GM21737 (cell line): ENCODE data around the gene OR1F1.
A peak's percentile ranks its signal among the peaks of the same experiment; 100 is the strongest.
"Not testable (repeated sequence)": the region's sequence is repeated elsewhere in the genome, so short reads cannot be mapped to it uniquely, and the experiment has no call there.

Experiments
- ATAC-seq: cut with Tn5 transposase; IDR thresholded peaks from one replicate; pipeline ENCODE4 v1.9.1; 2021; ENCODE audit warnings: mild to moderate bottlenecking, moderate library complexity; ENCODE audit not compliant: unreplicated experiment

Gene OR1F1

GRCh38 chr16:3150346-3151218, 37.4 kb upstream of the OR1F1 start:
- ATAC-seq, result peak; percentile 64

DNA sequence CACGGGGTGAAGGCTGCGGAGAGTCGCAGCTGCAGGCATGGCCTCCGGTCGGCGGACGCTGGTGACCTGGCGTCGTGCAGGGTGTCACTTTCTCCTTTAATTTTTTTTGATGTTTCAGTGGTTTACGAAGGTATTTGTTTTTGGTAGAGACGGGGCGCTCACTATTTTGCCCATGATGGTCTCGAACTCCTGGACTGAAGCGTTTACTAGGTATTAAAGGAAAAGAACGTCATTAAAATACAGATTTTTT, 36.1 kb upstream of the OR1F1 start:
- no peak for ATAC-seq

- peak; percentile 29 for ATAC-seq
Measured at GRCh38 chr16:3152277-3152990, 35.6 kb upstream of the OR1F1 start.

- ATAC-seq, result no peak
Measured at GRCh38 chr16:3152991-3153368, 35.0 kb upstream of the OR1F1 start.

DNA sequence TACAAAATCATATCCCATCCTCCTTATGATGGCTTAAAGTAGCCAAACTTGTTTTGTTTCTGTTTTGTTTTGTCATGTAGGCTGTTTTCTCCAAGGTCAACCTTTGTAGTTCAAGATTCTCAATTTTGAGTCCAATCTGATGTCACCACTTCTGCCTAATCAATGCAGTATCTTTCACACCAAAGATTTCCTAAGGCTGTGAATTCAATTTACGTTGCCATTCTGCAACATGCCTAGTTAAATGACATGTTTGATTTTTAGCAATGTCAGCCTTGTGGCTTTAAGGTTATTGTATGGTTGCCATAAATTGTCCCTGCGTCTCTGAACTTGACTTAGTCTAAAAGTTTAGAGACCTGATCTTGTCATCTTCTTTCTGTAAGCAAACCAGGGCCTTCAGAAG, 32.8 kb upstream of the OR1F1 start:
- ATAC-seq, result no peak

- ATAC-seq, result no peak
Measured at GRCh38 chr16:3155972-3156371, 32.0 kb upstream of the OR1F1 start.

DNA sequence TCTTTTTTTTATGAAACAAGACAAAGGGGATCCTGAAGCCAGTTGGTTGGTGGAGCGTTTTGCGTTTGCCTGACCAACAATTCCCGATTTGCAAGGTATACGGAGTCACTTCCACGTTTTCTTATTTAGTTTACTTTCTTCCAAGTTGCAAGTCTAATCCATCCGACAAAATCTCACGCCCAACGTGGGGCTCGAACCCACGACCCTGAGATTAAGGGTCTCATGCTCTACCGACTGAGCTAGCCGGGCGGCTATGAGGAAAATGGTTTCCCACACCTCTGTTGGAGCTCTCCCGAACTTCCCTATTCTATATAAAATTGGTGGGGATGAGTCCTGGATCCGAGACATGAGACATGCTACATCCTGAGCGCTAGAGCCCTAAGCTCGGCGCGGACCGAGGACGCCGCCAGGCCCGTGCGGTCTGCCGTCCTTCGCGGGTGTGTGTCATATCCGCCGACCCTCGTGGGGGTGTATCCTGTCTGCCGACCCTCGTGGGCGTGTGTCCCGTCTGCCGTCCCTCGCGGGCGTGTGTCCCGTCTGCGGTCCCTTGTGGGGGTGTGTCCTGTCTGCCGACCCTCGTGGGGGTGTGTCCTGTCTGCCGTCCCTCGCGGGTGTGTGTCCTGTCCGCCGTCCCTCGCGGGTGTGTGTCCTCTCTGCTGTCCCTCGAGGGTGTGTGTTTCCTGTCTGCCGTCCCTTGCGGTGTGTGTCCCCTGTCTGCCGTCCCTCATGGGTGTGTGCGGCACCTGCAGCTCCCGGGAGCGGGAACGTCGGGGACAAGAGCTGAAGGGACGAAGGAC, 30.6 kb upstream of the OR1F1 start:
- ATAC-seq, result no peak

DNA sequence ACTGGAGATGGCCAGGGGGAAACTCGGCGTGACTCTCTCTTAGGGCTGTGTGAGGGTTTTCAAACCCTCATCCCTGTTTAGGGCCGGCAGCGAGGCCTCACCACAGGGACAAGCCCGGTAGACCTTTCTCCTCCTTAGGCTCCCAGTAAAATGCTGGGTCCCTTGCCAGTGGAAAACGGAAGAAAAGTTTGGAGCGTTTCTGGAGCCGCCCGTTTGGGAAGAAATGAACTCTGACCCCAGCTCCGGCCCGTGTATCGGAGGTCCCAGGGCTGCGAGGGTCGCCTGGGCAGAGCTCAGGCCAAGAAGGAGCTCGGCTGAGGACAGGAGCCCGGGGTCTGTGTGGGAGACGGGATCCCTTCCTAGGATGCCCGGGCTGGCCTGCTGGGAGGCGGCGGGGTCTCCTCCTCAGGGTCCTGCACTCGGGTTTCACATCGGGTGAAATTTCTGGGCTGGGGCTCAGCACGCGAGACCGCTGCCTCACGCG, 29.9 kb upstream of the OR1F1 start:
- ATAC-seq, result peak; percentile 1

DNA sequence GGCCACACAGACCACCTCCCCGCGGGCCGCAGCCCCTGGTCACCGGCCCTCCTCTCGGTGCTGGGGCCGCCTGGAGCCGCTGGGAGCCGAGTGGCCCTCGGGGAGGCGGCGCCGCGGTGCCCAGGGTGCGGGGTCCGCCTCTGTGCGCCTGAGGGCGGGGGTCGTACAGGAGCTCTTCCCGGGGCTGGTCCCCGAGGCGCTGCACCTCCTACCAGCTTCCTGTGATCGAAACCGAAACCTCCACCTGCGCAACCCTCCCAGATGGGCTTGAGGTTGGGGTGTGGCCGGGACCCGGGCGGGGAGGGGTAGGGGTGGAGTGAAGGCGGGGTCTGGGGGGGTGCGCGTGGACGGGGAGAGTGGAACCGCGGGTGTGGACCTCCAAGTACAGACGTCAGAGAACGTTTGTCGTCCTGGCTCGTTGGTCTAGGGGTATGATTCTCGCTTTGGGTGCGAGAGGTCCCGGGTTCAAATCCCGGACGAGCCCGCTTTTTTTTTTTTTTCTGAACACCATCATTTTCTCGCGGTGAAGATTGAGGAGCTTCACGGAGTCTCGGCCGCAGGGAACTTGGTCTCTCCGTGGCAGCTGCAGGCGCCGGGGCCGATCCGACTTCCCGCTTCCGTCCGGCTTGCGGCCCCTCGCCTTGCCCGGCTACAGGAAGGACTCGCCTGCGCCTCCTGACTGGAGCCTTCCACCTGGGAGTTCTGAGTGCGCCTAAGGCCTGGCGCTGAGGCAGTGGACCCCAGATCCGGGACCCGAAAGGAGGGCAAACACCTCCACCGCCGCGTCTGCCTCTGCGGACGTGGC, 29.3 kb upstream of the OR1F1 start:
- peak; percentile 58 for ATAC-seq

- ATAC-seq, result no peak
Measured at GRCh38 chr16:3161235-3162018, 26.6 kb upstream of the OR1F1 start.

- no peak for ATAC-seq
Measured at GRCh38 chr16:3164121-3164991, 23.6 kb upstream of the OR1F1 start.

DNA sequence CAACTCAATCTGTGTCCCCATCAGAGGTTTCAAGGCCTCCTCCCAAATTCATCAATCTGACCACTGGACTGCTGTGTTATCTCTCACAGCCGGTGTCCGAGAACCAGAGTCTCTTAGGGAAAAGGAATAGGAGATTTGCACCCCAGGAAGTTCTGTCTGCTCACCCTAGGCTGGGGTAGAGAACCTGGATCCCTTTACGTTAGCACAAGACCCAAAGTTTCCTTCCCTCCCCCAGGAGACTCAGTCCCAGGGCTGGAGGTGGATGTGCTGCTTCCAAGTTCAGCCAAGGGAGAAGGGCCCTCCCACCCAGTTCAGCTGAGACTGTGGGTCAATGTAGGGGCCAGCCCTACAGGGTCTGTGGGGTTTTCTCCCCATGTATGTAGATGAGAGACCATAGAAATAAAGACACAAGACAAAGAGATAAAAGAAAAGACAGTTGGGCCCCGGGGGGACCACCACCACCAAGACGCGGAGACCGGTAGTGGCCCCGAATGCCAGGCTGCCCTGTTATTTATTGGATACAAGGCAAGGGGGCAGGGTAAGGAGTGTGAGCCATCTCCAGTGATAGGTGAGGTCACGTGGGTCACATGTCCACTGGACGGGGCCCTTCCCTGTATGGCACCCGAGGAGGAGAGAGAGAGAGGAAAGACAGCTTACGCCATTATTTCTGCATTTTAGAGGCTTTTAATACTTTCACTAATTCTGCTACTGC, 22.7 kb upstream of the OR1F1 start:
- ATAC-seq, result no peak

DNA sequence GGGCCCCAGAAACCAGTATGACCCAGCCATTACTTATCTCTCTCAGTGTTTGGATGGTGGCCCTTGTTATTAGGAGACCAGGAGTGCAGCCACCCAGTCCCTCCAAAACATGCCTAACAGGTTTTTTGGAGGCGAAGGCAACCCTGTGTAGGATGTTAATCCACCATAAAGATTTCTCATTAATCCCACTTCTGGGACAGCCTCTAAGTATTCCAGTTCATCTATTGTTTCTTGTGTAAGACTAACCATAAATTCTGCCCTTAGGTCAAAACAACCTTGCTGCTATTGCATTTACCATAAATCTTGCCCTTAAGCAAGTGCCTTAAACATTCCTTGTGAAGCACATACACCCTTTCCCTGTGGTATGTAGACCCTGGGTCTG, 21.5 kb upstream of the OR1F1 start:
- ATAC-seq, result no peak

DNA sequence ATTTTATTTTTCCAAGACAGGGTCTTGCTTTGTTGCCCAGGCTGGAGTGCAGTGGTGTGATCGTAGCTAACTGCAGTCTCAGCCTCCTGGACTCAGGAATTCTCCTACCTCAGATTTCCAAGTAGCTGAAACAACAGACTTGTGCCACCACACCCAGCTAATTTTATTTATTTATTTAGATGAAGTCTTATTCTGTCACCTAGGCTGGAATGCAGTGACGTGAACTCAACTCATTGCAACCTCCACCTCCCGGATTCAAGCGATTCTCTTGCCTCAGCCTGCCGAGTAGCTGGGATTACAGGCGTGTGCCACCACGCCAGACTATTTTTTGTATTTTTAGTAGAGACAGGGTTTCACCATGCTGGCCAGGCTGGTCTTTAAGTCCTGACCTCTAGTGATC, 19.3 kb upstream of the OR1F1 start:
- not testable (repeated sequence) for ATAC-seq

DNA sequence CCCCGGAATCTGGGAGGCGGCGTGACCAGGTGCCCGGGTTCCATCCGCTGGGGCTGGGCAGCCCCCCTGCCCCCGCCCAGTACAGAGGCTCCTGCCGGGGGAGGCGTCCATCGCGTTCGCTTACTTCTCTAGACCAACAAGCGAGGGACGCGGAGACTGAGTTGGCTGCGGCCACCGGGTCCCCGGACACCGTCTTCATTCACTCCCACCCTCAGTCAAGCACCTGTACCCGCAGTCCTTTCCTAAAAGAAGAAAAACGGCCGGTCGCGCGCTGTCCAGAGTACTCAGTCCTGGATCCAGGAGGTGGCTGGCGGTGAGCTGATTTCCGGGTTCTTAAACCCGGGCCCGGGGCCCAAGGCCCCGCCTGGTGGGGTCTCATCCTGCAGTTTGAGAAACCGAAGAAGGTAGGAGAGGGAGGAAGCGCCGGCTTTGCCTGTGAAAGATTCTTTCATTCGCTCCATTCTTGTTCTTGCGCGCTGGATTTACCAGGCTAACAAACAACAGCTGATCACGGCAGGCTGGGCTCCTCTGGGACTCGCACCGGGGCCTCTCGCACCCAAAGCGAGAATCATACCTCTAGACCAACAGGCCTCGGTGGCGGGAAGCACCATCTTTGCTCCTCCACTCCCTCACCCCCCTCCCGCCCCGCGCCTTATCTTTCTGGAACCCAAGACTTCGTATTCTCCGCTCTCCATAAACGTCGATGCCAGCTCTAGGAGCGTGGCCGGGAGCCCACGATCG, 17.4 kb upstream of the OR1F1 start:
- no peak for ATAC-seq

DNA sequence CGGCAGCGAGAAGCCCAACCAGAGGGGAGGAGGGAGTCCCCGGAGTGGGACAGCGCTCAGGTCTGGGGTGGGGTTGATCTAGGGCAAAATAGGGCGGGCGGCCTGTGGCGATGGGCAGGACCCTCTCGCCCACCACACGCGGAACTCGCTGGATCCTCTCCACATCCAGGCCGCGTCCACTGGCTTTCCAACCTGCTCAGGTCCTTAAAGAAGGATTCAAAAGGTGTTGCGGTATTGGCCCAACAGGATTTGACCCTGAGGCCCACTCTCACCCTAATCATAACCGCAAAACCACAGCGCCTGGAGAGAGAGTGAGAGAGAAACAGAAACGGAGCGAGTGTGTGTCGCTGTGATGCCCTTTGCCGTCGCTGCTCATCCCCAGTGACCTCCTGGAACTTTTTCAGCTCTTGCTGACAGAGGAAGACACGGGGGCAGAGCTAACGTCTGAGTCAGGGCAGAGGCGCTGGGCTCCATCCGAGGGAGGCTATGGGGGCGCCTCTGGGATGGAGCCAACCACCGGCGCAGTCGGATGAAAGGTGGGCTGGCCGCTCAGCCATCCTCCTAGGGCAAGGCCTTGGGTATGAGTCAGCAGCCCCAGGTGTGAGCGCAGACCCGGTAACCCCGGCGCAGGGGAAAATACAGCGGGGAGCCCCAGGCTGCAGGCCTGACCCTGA, 16.7 kb upstream of the OR1F1 start:
- no peak for ATAC-seq

DNA sequence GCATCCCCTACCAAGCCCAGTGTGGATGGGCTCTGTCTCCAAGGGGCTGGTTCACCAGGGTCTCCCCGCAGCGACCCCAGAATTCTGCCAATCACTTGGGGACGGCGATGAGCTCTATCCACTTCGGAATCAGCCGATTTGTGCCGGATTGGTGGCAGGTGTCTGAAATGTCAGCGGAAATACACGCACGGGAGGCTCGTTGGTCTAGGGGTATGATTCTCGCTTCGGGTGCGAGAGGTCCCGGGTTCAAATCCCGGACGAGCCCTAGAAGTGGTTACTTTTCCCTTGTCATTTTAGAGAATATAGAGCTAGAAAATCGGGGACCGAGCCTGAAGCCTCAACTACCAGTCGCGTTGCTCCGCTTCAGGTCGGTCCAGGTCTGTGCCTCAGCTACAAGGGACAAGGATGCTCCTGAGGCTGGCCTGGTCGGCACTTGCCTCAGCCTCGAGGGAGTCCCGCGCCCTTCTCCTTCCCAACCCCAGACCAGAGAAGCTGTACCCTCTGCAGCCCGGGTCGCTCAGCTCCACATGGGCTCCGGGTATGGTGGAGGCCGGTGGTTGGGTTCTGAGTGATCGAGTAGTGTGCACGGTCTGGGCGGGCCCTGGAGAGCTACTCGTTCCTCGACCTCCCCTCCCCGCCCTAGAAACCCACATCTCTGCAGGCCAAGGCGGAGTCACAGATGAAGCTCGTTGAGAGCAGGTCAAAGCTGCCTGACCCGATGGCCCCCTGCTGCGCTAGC, 16.0 kb upstream of the OR1F1 start:
- no peak for ATAC-seq
